BE2C (cell line): ENCODE data around the gene SLC6A13.

Experiments used
- DNase-seq: peaks from one replicate; pipeline ENCODE4 v3.0.0-alpha.2; 2020
- H3K27me3 ChIP-seq: fragments of 250-450 bp; sonication (Bioruptor Pico); 2 replicates; pipeline ENCODE4 v1.5.1; 2020; ENCODE audit warnings: mild to moderate bottlenecking
- H3K36me3 ChIP-seq: fragments of 250-450 bp; sonication (Bioruptor Pico); 2 replicates; pipeline ENCODE4 v1.5.1; 2020; ENCODE audit warnings: mild to moderate bottlenecking
- H3K4me1 ChIP-seq: fragments of 250-450 bp; sonication (Bioruptor Pico); 2 replicates; pipeline ENCODE4 v1.5.1; 2020
- H3K4me3 ChIP-seq: 2 replicates; pipeline ENCODE4 v1.5.1; 2011; ENCODE audit warnings: low read depth, low read length
- H3K9me3 ChIP-seq: fragments of 250-450 bp; sonication (Bioruptor Pico); 2 replicates; pipeline ENCODE4 v1.5.1; 2020
- TF ChIP-seq, protein P1 (sequence below): IDR thresholded peaks from 2 replicates; pipeline ENCODE4 v1.5.1; 2012; ENCODE audit warnings: mild to moderate bottlenecking, low read depth, low read length

Gene SLC6A13

DNA sequence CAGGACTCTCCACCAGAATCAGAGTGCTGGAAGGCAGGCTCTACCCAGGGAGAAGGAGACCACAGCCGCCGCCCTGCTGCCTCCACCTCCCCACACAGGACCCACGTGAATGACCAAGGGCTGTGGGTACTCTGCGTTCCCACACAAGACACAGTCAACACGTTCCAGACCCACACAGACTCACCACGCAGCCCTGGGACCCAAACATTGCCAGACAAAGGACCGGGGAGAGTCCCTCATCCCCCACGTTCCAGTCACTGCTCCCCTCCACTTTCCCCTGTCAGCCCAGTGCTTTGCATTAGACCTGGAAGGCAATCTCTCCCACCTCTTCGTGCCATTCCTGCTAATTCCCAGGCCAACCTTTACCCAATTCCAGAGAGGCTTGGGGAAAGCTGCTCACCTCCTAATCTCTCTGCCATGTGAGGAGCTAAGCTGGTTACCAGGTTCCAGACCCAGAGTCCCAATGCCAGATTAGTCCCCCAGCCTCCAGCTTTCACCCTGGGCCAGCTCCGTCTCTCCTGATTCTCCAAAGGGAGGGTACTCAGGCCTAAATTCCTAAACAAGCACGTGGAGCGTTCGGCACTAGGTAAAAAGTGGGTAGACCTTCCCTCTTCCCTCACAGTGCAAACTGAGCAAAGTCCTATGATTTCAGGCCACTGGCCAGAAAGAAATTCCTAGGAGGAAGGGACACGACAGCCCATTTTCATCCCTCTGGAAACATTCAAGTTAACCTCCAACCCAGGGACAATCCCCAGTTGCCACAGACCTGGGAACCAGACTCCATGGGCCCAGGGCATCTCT lies 4.9 kb downstream of the SLC6A13 start:
- no peak for DNase-seq
- Histone ChIP-seq H3K9me3 (no peaks in the 10 kb centered on the region), H3K36me3 (no peaks in the 10 kb centered on the region), H3K4me3 (no peak overlapping the region), H3K27me3 (no peaks in the 10 kb centered on the region), H3K4me1 (no peaks in the 10 kb centered on the region)
- TF ChIP-seq, protein P1, sequence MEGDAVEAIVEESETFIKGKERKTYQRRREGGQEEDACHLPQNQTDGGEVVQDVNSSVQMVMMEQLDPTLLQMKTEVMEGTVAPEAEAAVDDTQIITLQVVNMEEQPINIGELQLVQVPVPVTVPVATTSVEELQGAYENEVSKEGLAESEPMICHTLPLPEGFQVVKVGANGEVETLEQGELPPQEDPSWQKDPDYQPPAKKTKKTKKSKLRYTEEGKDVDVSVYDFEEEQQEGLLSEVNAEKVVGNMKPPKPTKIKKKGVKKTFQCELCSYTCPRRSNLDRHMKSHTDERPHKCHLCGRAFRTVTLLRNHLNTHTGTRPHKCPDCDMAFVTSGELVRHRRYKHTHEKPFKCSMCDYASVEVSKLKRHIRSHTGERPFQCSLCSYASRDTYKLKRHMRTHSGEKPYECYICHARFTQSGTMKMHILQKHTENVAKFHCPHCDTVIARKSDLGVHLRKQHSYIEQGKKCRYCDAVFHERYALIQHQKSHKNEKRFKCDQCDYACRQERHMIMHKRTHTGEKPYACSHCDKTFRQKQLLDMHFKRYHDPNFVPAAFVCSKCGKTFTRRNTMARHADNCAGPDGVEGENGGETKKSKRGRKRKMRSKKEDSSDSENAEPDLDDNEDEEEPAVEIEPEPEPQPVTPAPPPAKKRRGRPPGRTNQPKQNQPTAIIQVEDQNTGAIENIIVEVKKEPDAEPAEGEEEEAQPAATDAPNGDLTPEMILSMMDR: no peak

DNA sequence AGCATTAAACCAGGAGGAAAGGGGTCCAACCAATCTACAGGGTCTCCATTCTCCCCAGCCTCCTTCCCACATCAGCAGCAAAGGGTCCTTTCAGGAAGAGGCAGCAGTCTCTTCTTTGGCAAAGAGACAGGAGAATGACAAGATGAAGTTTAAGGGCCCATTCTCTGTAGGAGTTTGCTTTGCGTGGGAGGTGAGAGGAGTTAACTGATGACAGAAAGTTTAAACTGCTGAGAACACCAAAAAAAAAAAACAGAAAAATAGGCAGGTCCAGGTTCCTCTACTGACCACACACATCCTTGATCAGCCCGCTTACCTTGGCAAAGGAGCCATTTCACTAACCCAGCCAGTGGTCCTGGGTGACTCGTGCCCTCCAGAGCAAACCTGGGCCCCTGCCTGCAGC lies 5.7 kb downstream of the SLC6A13 start:
- TF ChIP-seq, protein P1: no peak
- Histone ChIP-seq H3K36me3 (no peaks in the 10 kb centered on the region), H3K4me1 (no peaks in the 10 kb centered on the region), H3K27me3 (no peaks in the 10 kb centered on the region), H3K4me3 (no peak overlapping the region), H3K9me3 (no peaks in the 10 kb centered on the region)
- no peak for DNase-seq

DNA sequence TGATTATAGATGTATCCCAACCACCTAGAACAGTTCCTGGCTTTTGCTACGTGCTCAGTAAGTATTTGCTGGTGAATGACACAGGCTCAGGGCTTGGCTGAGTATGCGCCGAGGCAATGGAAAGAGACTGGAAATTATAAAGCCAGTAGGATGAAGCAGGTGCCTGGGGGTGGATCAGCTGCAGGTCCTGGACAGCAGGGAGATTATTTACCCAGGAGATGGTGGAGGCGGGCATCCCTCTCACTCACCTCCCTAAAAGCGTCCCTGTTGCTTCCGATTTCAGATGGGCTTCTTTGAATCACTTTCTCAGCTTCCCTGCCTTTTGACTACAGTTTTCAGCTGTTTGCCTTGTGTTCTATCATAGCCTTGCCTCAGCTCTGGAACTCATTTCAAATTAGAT lies 6.4 kb downstream of the SLC6A13 start:
- TF ChIP-seq, protein P1: no peak
- H3K27me3 ChIP-seq: no peaks in the 10 kb centered on the region
- H3K4me1 ChIP-seq: no peaks in the 10 kb centered on the region

DNA sequence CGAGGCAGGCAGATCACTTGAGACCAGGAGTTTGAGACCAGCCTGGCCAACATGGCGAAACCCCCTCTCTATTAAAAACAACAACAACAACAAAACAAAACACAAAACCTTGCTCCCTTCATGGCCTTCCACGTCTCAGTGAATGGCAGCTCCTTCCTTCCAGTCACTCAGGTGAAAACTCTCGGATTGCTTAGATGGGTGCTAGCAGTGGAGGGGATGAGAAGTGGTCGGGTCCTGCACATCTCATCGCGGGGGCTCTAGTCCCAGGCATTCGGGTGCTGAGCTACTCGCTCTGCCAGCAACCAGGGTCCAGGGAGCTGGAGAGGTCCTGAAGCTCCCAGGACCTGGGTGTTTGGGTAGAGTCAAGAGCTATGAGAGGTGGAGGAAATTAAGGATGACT lies 7.7 kb downstream of the SLC6A13 start:
- Histone ChIP-seq H3K36me3 (no peaks in the 10 kb centered on the region), H3K27me3 (no peaks in the 10 kb centered on the region), H3K4me1 (no peaks in the 10 kb centered on the region), H3K4me3 (no peak overlapping the region), H3K9me3 (no peaks in the 10 kb centered on the region)
- TF ChIP-seq, protein P1: no peak
- no peak for DNase-seq

More for the DNA sequence above, 6.4 kb downstream of the SLC6A13 start:
- no peak for DNase-seq
- H3K4me3 ChIP-seq: no peak overlapping the region
- no peaks in the 10 kb centered on the region for H3K9me3 ChIP-seq
- no peaks in the 10 kb centered on the region for H3K36me3 ChIP-seq

DNA sequence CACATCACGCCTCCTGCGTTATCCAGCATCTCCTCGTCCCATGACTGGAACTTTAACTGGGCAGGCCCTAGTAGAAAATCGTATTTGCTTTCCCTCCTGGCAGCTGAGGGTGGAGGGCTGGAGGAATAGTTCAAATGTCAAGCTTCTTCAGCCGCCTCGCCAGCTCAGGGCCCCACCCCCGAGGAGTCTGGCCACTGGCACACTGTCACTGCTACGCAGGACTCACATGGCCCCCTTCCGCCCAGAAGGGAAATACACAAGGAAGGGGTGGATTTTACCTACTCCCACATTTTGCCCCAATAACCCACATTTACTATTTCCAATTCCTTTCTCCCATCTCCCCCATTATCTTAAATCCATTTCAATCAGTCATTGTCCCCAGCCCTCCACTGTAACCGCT lies 8.6 kb downstream of the SLC6A13 start:
- H3K4me1 ChIP-seq: no peaks in the 10 kb centered on the region
- no peaks in the 10 kb centered on the region for H3K27me3 ChIP-seq
- TF ChIP-seq, protein P1: no peak
- no peak for DNase-seq
- H3K36me3 ChIP-seq: no peaks in the 10 kb centered on the region
- no peak overlapping the region for H3K4me3 ChIP-seq
- no peaks in the 10 kb centered on the region for H3K9me3 ChIP-seq

DNA sequence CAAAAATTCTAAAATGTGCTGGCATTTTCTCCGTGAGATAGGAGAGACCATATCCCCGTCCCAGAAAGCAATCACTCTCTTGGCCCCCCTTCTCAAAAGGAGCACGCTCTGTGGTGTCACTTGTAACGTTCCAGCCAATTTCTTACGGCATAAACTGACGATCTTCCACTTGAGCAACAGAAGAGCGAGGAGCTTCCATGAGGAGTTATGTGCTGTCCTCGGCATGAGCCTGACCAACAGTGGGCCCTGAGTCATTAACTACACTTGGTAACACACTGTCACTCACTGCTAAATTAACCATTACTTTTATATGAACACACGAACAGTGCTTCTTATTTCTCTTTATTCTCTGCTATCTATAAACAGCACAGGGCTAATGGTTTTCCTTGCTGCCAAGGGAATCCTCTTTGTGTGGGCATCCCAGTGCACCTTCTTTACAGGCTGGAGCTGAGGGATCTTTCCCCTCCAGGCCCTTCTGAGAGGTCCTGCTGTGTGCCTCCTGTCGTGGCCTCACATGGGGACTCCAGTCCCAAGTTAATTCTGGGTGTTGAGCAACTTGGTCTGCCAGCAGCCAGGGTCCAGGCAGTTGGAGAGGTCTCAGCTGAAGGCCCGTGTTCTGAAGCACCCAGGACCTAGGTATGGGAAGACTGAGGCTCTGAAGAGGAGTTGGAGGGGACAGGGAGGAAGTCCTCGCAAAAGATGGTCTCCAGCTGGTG lies 9.4 kb downstream of the SLC6A13 start:
- TF ChIP-seq, protein P1: no peak
- Histone ChIP-seq H3K36me3 (no peaks in the 10 kb centered on the region), H3K9me3 (no peaks in the 10 kb centered on the region), H3K4me1 (no peaks in the 10 kb centered on the region), H3K4me3 (no peak overlapping the region), H3K27me3 (no peaks in the 10 kb centered on the region)
- DNase-seq: no peak
